Loucy (cell line): ENCODE data around the gene MED13L.

Experiments
- H2AFZ ChIP-seq: fragments of 200-600 bp; sonication (generic); 2 replicates; pipeline ENCODE4 v1.6.0; 2016; ENCODE audit warnings: antibody characterized with exemption, mild to moderate bottlenecking, low read length, moderate library complexity
- H3F3A ChIP-seq: fragments of 200-600 bp; 2 replicates; pipeline ENCODE4 v1.6.0; 2016; ENCODE audit warnings: antibody characterized with exemption, low read depth, mild to moderate bottlenecking
- H3K27me3 ChIP-seq: fragments of 200-600 bp; sonication (generic); 2 replicates; pipeline ENCODE4 v1.6.1; 2014; ENCODE audit warnings: low read length, mild to moderate bottlenecking; ENCODE audit not compliant: insufficient read depth, poor library complexity, severe bottlenecking
- H3K36me3 ChIP-seq: fragments of 200-600 bp; sonication (generic); 2 replicates; pipeline ENCODE4 v1.6.1; 2016; ENCODE audit warnings: low read length; ENCODE audit not compliant: insufficient read depth
- H3K4me1 ChIP-seq: fragments of 200-600 bp; sonication (generic); 2 replicates; pipeline ENCODE4 v1.5.1; 2014; ENCODE audit warnings: low read length, mild to moderate bottlenecking; ENCODE audit not compliant: insufficient read depth, poor library complexity, severe bottlenecking
- H3K4me2 ChIP-seq: fragments of 200-600 bp; sonication (generic); 2 replicates; pipeline ENCODE4 v1.6.0; 2014; ENCODE audit warnings: antibody characterized with exemption, low read length, low read depth, mild to moderate bottlenecking; ENCODE audit not compliant: poor library complexity, severe bottlenecking
- H3K4me3 ChIP-seq: fragments of 200-600 bp; sonication (generic); 2 replicates; pipeline ENCODE4 v1.5.1; 2014; ENCODE audit warnings: low read length, mild to moderate bottlenecking, mixed read lengths; ENCODE audit not compliant: poor library complexity, severe bottlenecking
- H3K79me2 ChIP-seq: fragments of 200-600 bp; sonication (generic); 2 replicates; pipeline ENCODE4 v1.6.1; 2014; ENCODE audit warnings: low read length; ENCODE audit not compliant: insufficient read depth
- H3K9ac ChIP-seq: fragments of 200-600 bp; sonication (generic); 2 replicates; pipeline ENCODE4 v1.6.0; 2014; ENCODE audit warnings: mild to moderate bottlenecking, low read depth, low read length, moderate library complexity; ENCODE audit not compliant: poor library complexity, severe bottlenecking
- H3K9me2 ChIP-seq: fragments of 200-600 bp; sonication (generic); replicated peaks from 2 replicates; pipeline ENCODE4 v1.6.1; 2016; ENCODE audit warnings: low read depth, low read length, mixed read lengths
- H3K9me3 ChIP-seq: fragments of 200-600 bp; sonication (generic); 2 replicates; pipeline ENCODE4 v1.6.1; 2014; ENCODE audit warnings: mild to moderate bottlenecking, antibody characterized with exemption, low read length, low read depth; ENCODE audit not compliant: insufficient read depth
- H4K20me1 ChIP-seq: fragments of 200-600 bp; sonication (generic); 2 replicates; pipeline ENCODE4 v1.6.0; 2014; ENCODE audit warnings: antibody characterized with exemption, low read length, mild to moderate bottlenecking; ENCODE audit not compliant: insufficient read depth, poor library complexity, severe bottlenecking
- CTCF ChIP-seq: fragments of 200-600 bp; sonication (generic); conservative IDR thresholded peaks from 2 replicates; pipeline ENCODE4 v1.5.1; 2014; ENCODE audit warnings: mild to moderate bottlenecking, antibody characterized with exemption, low read length
- EZH2phosphoT487 ChIP-seq: fragments of 200-600 bp; IDR thresholded peaks from 2 replicates; pipeline ENCODE4 v1.6.1; 2018; ENCODE audit warnings: antibody characterized with exemption, mild to moderate bottlenecking, moderate library complexity, borderline replicate concordance

Gene MED13L

GRCh38 chr12:116226026-116226425, 51.5 kb downstream of the MED13L start:
- Histone ChIP-seq H3K79me2 (peaks cover 75% of the 10 kb centered on the region), H3K4me2 (no peak overlapping the region), H3K9me2 (no peaks in the 10 kb centered on the region), H3K9ac (no peak overlapping the region), H3K4me3 (no peak overlapping the region), H3K4me1 (no peaks in the 10 kb centered on the region), H3K9me3 (no peaks in the 10 kb centered on the region), H3K36me3 (peaks cover 5% of the 10 kb centered on the region; the same call in 1 of the 2 replicates), H4K20me1 (peaks cover 6% of the 10 kb centered on the region), H3K27me3 (no peaks in the 10 kb centered on the region), H2AFZ (no peak overlapping the region), H3F3A (no peaks in the 10 kb centered on the region)
- no peak for TF ChIP-seq EZH2phosphoT487
- TF ChIP-seq CTCF, result no peak

- TF ChIP-seq EZH2phosphoT487 (no peak), CTCF (no peak)
- no peak overlapping the region for H3K4me2 ChIP-seq
- H3K9me3 ChIP-seq, result no peaks in the 10 kb centered on the region
- H3K9me2 ChIP-seq, result no peaks in the 10 kb centered on the region
- peaks cover 74% of the 10 kb centered on the region for H3K79me2 ChIP-seq
- peaks cover 4% of the 10 kb centered on the region for H3K4me1 ChIP-seq
- no peaks in the 10 kb centered on the region for H3F3A ChIP-seq
- no peaks in the 10 kb centered on the region for H3K27me3 ChIP-seq
- no peak overlapping the region for H2AFZ ChIP-seq
- no peak overlapping the region for H3K4me3 ChIP-seq
- no peaks in the 10 kb centered on the region for H3K36me3 ChIP-seq
- H3K9ac ChIP-seq, result no peak overlapping the region
- peaks cover 21% of the 10 kb centered on the region for H4K20me1 ChIP-seq
Observed at GRCh38 chr12:116222358-116222757, 55.1 kb downstream of the MED13L start.

GRCh38 chr12:116220756-116221155, 56.7 kb downstream of the MED13L start:
- H3K9ac ChIP-seq, result no peak overlapping the region
- H3K4me2 ChIP-seq, result no peak overlapping the region
- no peaks in the 10 kb centered on the region for H3K9me3 ChIP-seq
- H3K79me2 ChIP-seq, result peaks cover 76% of the 10 kb centered on the region
- no peak overlapping the region for H3K4me3 ChIP-seq
- H3K27me3 ChIP-seq, result no peaks in the 10 kb centered on the region
- no peaks in the 10 kb centered on the region for H3F3A ChIP-seq
- H3K9me2 ChIP-seq, result no peaks in the 10 kb centered on the region
- H4K20me1 ChIP-seq, result peaks cover 29% of the 10 kb centered on the region
- H3K36me3 ChIP-seq, result no peaks in the 10 kb centered on the region
- TF ChIP-seq CTCF (peak; percentile 24; the same call in 1 of the 2 replicates), EZH2phosphoT487 (no peak)
- peaks cover 5% of the 10 kb centered on the region for H3K4me1 ChIP-seq
- H2AFZ ChIP-seq, result no peak overlapping the region
